GM12878 (cell line): Measurements from ENCODE around the gene RAPSN. TPM values are rescaled to one million over a fixed set of nuclear protein-coding genes. Genes with fewer than 3 reads are reported as not detected.

Source experiments
- ATAC-seq: fragments of 200-7000 bp; cut with Tn5 transposase; 3 replicates; pipeline ENCODE4 v1.9.1; 2020; ENCODE audit warnings: mild to moderate bottlenecking, moderate library complexity
- BruUV-seq: library from RNA; stranded (reverse); fragments of 400-500 nt; replicated peaks from 2 replicates; lab custom pipeline; 2021; lab: Mats Ljungman, UMichigan
- CTCF ChIA-PET: fragments of 300-600 bp; sonication (Branson Sonifier 250); formaldehyde crosslinking; extraction: SDS; loops from one replicate; lab custom pipeline; 2021; ENCODE audit warnings: inconsistent platforms; lab: Yijun Ruan, JAX
- POLR2A ChIA-PET: fragments of 350-600 bp; formaldehyde crosslinking; extraction: SDS; loops from one replicate; lab custom pipeline; 2021; ENCODE audit warnings: inconsistent platforms; lab: Charles Lee
- RAD21 ChIA-PET: fragments of 300-600 bp; sonication (Branson Sonifier 250); formaldehyde crosslinking; loops from one replicate; lab custom pipeline; 2023; ENCODE audit warnings: antibody characterized with exemption; ENCODE audit not compliant: unreplicated experiment; lab: Charles Lee
- SMC1A ChIA-PET: fragments of 300-600 bp; sonication (Branson Sonifier 250); formaldehyde crosslinking; loops from one replicate; lab custom pipeline; 2023; ENCODE audit not compliant: unreplicated experiment, uncharacterized antibody; lab: Charles Lee
- DNase-seq: peaks from one replicate; pipeline ENCODE4 v3.0.0-alpha.2; 2011; ENCODE audit warnings: low read depth, low spot score
- FAIRE-seq: peaks from 3 replicates; lab custom pipeline; 2011; peaks lifted over from hg19 to GRCh38; lab: Jason Lieb, UNC
- H2AFZ ChIP-seq: 2 replicates; pipeline ENCODE4 v1.6.0; 2011; ENCODE audit warnings: low read depth, low read length, control low read depth; ENCODE audit not compliant: control insufficient read depth
- H3K27ac ChIP-seq: 2 replicates; pipeline ENCODE4 v1.5.1; 2011; ENCODE audit warnings: control low read depth; ENCODE audit not compliant: control insufficient read depth, insufficient read depth
- H3K27me3 ChIP-seq, 2 experiments: replicated peaks in 1 of 2; 2 replicates each; pipeline versions ENCODE4 v1.6.0 to v1.6.1; 2011; ENCODE audit warnings: low read length in 1 of 2; ENCODE audit not compliant: control insufficient read depth in 2 of 2, insufficient read depth in 2 of 2
- H3K36me3 ChIP-seq, 2 experiments: 2 replicates each; pipeline ENCODE4 v1.5.1; 2011; ENCODE audit warnings: low read length in 1 of 2; ENCODE audit not compliant: control insufficient read depth in 2 of 2, insufficient read depth in 2 of 2
- H3K4me1 ChIP-seq: 2 replicates; pipeline ENCODE4 v1.6.1; 2011; ENCODE audit warnings: mild to moderate bottlenecking, low read length, moderate library complexity, mixed read lengths; ENCODE audit not compliant: control insufficient read depth, insufficient read depth
- H3K4me2 ChIP-seq: 2 replicates; pipeline ENCODE4 v1.6.0; 2011; ENCODE audit warnings: control low read depth; ENCODE audit not compliant: control insufficient read depth, insufficient read depth
- H3K4me3 ChIP-seq: fragments of 200-600 bp; sonication (generic); 2 replicates; pipeline ENCODE4 v1.5.1; 2016
- H3K79me2 ChIP-seq: 2 replicates; pipeline ENCODE4 v1.6.0; 2011; ENCODE audit warnings: low read length; ENCODE audit not compliant: control insufficient read depth, insufficient read depth
- H3K9ac ChIP-seq: 2 replicates; pipeline ENCODE4 v1.8.0; 2011; ENCODE audit warnings: low read length, control low read depth, mixed read lengths; ENCODE audit not compliant: control insufficient read depth, insufficient read depth
- H3K9me3 ChIP-seq: replicated peaks from 3 replicates; pipeline ENCODE4 v1.5.1; 2011; ENCODE audit warnings: mild to moderate bottlenecking, low read length; ENCODE audit not compliant: control insufficient read depth, insufficient read depth
- H4K20me1 ChIP-seq: 2 replicates; pipeline ENCODE4 v1.6.0; 2011; ENCODE audit not compliant: control insufficient read depth, insufficient read depth
- MLLT1 ChIP-seq: fragments of 450-650 bp; IDR thresholded peaks from 2 replicates; pipeline ENCODE4 v1.6.1; 2016; ENCODE audit warnings: mild to moderate bottlenecking
- MYC ChIP-seq: IDR thresholded peaks from 2 replicates; pipeline ENCODE4 v1.6.1; 2011; ENCODE audit warnings: mild to moderate bottlenecking, low read length, moderate library complexity, inconsistent platforms; ENCODE audit not compliant: insufficient read depth, insufficient replicate concordance, insufficient read length, severe bottlenecking
- NR2C1 ChIP-seq: fragments of 450-650 bp; IDR thresholded peaks from 2 replicates; pipeline ENCODE4 v1.6.1; 2017; ENCODE audit warnings: antibody characterized with exemption, mild to moderate bottlenecking, moderate library complexity
- NR2C2 ChIP-seq: IDR thresholded peaks from 2 replicates; pipeline ENCODE4 v1.6.1; 2011; ENCODE audit warnings: borderline replicate concordance, low read depth; ENCODE audit not compliant: control insufficient read depth, insufficient read length
- STAT3 ChIP-seq: IDR thresholded peaks from 2 replicates; pipeline ENCODE4 v1.6.1; 2011; ENCODE audit warnings: low read depth, low read length, improper control_type of control experiment
- TBL1XR1 ChIP-seq: IDR thresholded peaks from 2 replicates; pipeline ENCODE4 v1.6.1; 2012; ENCODE audit warnings: low read depth, low read length, improper control_type of control experiment
- WGBS: methylation state at CpG from one replicate; pipeline ENCODE4 v1.1.6; 2016; ENCODE audit warnings: low lambda C conversion rate; ENCODE audit not compliant: insufficient replicate concordance, insufficient coverage; ENCODE audit errors: missing lambda C conversion rate; 5-methylcytosine and 5-hydroxymethylcytosine counted together
- in situ Hi-C: fragments of 300-500 bp; cut with MboI; formaldehyde crosslinking; loops from 9 replicates; pipeline ENCODE4 v1.14.3; 2018; ENCODE audit warnings: mixed read lengths
- intact Hi-C: fragments of 100-400 bp; cut with micrococcal nuclease; formaldehyde crosslinking; loops from one replicate; pipeline ENCODE4 v1.14.2; 2022; ENCODE audit not compliant: unreplicated experiment
- polyA plus RNA-seq, 11 experiments: library from polyadenylated mRNA; depleted of rRNA in 4 of 11; unstranded in 6 of 11; stranded (reverse) in 5 of 11; fragments of >200 nt; fragmentation: Nextera tagmentation in 4 of 11; fragmentation: Illumina TruSeq in 1 of 11; extraction: Ambion mirVana in 4 of 11; extraction: Trizol in 1 of 11; gene quantifications; 1 replicate in 1 of 11; 2 replicates in 10 of 11; pipeline versions ENCODE4 v1.2.1 to v1.2.3, GENCODE V29; 2011 to 2016; ENCODE audit warnings: inconsistent platforms in 2 of 11, missing spikeins in 2 of 11, low read depth in 1 of 11
- total RNA-seq, 4 experiments: library from RNA; depleted of rRNA in 3 of 4; stranded (reverse); fragments of >200 nt in 3 of 4; fragmentation: Illumina TruSeq in 1 of 4; extraction: Trizol in 1 of 4; gene quantifications; 2 replicates each; pipeline versions ENCODE4 v1.2.1 to v1.2.3, GENCODE V29; 2013 to 2021

The RAPSN gene
- total and polyA plus RNA-seq, 10 of the 15 experiments (the other 5 are each of a cell fraction or from before 2014, with no cell fraction given) = 0.08 to 0.23 (median 0.14) TPM; not detected in 6

- no TSS peak for BruUV-seq
- no peak for FAIRE-seq
- RAD21 ChIA-PET = no interaction called here
- H4K20me1 ChIP-seq = no peaks in the 10 kb centered on the region
- H3K4me2 ChIP-seq = no peak overlapping the region
- no peaks in the 10 kb centered on the region; a peak in 1 of 4 replicates for H3K27me3 ChIP-seq
- in situ Hi-C loops = no loop called here
- no peaks in the 10 kb centered on the region for H3K4me1 ChIP-seq
- 67% methylated on average over 3 of the region's 3 CpGs for WGBS
- CTCF ChIA-PET = interaction anchor here (0.7 kb wide), 1 partner anchor 724 kb away, joined by 6 read pairs; no protein-coding TSS in a partner anchor
- SMC1A ChIA-PET = no interaction called here
- no peak overlapping the region for H3K4me3 ChIP-seq
- DNase-seq = no peak
- no peak overlapping the region for H3K9ac ChIP-seq
- no peak for ATAC-seq
- intact Hi-C loops = no loop called here
- no peak overlapping the region for H2AFZ ChIP-seq
- H3K36me3 ChIP-seq = no peaks in the 10 kb centered on the region
- TF ChIP-seq MYC (no peak), NR2C2 (no peak), NR2C1 (no peak), MLLT1 (no peak), TBL1XR1 (no peak), STAT3 (no peak)
- H3K9me3 ChIP-seq = no peaks in the 10 kb centered on the region
- no peak overlapping the region for H3K27ac ChIP-seq
- no peaks in the 10 kb centered on the region for H3K79me2 ChIP-seq
- POLR2A ChIA-PET = no interaction called here
These were observed 13.2 kb downstream of the RAPSN start for GRCh38 chr11:47435687-47436086.
